Myocyte (in vitro differentiated cells): Measurements from ENCODE around the gene BICD1. TPM values are rescaled to one million over a fixed set of nuclear protein-coding genes. Genes with fewer than 3 reads are reported as not detected.
"Not testable (repeated sequence)": the region's sequence is repeated elsewhere in the genome, so short reads cannot be mapped to it uniquely, and the experiment has no call there.

ENCODE experiments used
- DNase-seq: peaks from one replicate; pipeline ENCODE4 v3.0.0-alpha.2; 2012; ENCODE audit warnings: low read depth
- polyA plus RNA-seq: library from polyadenylated mRNA; unstranded; fragments of >200 nt; gene quantifications from one replicate; pipeline ENCODE4 v1.2.1, GENCODE V29; 2012; ENCODE audit warnings: missing spikeins
- total RNA-seq: library from RNA; depleted of rRNA; stranded (reverse); fragments of >200 nt; gene quantifications from 2 replicates; pipeline ENCODE4 v1.2.3, GENCODE V29; 2014

BICD1 gene
- 10.3 and 10.8 TPM in 2 replicates for total RNA-seq
- 12.5 TPM for polyA plus RNA-seq

- DNase-seq = peak; percentile 95
Observed at GRCh38 chr12:32106517-32107358, at the start of gene BICD1. BICD1 (plus strand) TSS chr12:32106847; CDS start chr12:32107332, 485 bp downstream.

- DNase-seq = no peak
Observed at GRCh38 chr12:32061033-32061432, 45.6 kb upstream of the BICD1 start.

GRCh38 chr12:32062881-32063280 is 43.8 kb upstream of the BICD1 start:
- DNase-seq = no peak

- DNase-seq = no peak
Observed at GRCh38 chr12:32063796-32064195, 42.9 kb upstream of the BICD1 start.

GRCh38 chr12:32066206-32066605 is 40.4 kb upstream of the BICD1 start:
- DNase-seq = no peak

- no peak for DNase-seq
Observed at GRCh38 chr12:32069071-32069470, 37.6 kb upstream of the BICD1 start.

- DNase-seq = no peak
Observed at GRCh38 chr12:32069731-32070130, 36.9 kb upstream of the BICD1 start.

- DNase-seq = no peak
Observed at GRCh38 chr12:32070370-32070769, 36.3 kb upstream of the BICD1 start.

- no peak for DNase-seq
Observed at GRCh38 chr12:32072102-32072501, 34.5 kb upstream of the BICD1 start.

GRCh38 chr12:32074432-32074831 is 32.2 kb upstream of the BICD1 start:
- no peak for DNase-seq

GRCh38 chr12:32076941-32077340 is 29.7 kb upstream of the BICD1 start:
- DNase-seq = no peak

GRCh38 chr12:32080435-32080834 is 26.2 kb upstream of the BICD1 start:
- no peak for DNase-seq

- peak; percentile 86 for DNase-seq
Observed at GRCh38 chr12:32083489-32083888, 23.2 kb upstream of the BICD1 start.

GRCh38 chr12:32084017-32084688 is 22.5 kb upstream of the BICD1 start:
- peak; percentile 13 for DNase-seq

- DNase-seq = no peak
Observed at GRCh38 chr12:32084753-32085152, 21.9 kb upstream of the BICD1 start.

- DNase-seq = no peak
Observed at GRCh38 chr12:32087306-32087705, 19.3 kb upstream of the BICD1 start.

- DNase-seq = no peak
Observed at GRCh38 chr12:32089156-32089555, 17.5 kb upstream of the BICD1 start.

GRCh38 chr12:32089586-32089985 is 17.1 kb upstream of the BICD1 start:
- DNase-seq = no peak

- DNase-seq = no peak
Observed at GRCh38 chr12:32091696-32092095, 15.0 kb upstream of the BICD1 start.

GRCh38 chr12:32098112-32098511 is 8.5 kb upstream of the BICD1 start:
- DNase-seq = no peak

GRCh38 chr12:32099275-32099674 is 7.4 kb upstream of the BICD1 start:
- DNase-seq = not testable (repeated sequence)

GRCh38 chr12:32100361-32100760 is 6.3 kb upstream of the BICD1 start:
- no peak for DNase-seq

- no peak for DNase-seq
Observed at GRCh38 chr12:32100888-32101287, 5.8 kb upstream of the BICD1 start.
